NT2/D1 (cell line): ENCODE measurements around the gene CASP2.

Source experiments
- SUZ12 ChIP-seq: IDR thresholded peaks from 2 replicates; pipeline ENCODE4 v1.6.1; 2011; ENCODE audit not compliant: insufficient read length, insufficient read depth; ENCODE audit errors: extremely low read depth
- YY1 ChIP-seq: IDR thresholded peaks from 2 replicates; pipeline ENCODE4 v1.6.1; 2011; ENCODE audit not compliant: insufficient read length, insufficient read depth
- ZNF274 ChIP-seq: IDR thresholded peaks from 2 replicates; pipeline ENCODE4 v1.6.1; 2011; ENCODE audit warnings: mild to moderate bottlenecking, low read depth, low read length

- TF ChIP-seq YY1 (no peak), ZNF274 (no peak), SUZ12 (no peak)
These were observed 45.0 kb upstream of the CASP2 start for GRCh38 chr7:143243111-143243510.
